Activated naive CD8-positive, alpha-beta T cell treated with anti-CD3 and anti-CD28 coated beads for 36 hours (primary cell): ENCODE results near the gene DDRGK1. TPM values are rescaled to one million over a fixed set of nuclear protein-coding genes. Genes with fewer than 3 reads are reported as not detected.
"Not testable (repeated sequence)": the region's sequence is repeated elsewhere in the genome, so short reads cannot be mapped to it uniquely, and the experiment has no call there.

Experiments
- DNase-seq: peaks from one replicate; pipeline ENCODE4 v3.0.0; 2021
- H3K27ac Mint-ChIP-seq: one replicate; pipeline ENCODE4 v1.8.0; 2022; ENCODE audit warnings: mild to moderate bottlenecking, moderate library complexity, mixed read lengths
- H3K27me3 Mint-ChIP-seq: one replicate; pipeline ENCODE4 v1.8.0; 2022; ENCODE audit warnings: mild to moderate bottlenecking, mixed read lengths
- H3K36me3 Mint-ChIP-seq: one replicate; pipeline ENCODE4 v1.8.0; 2021; ENCODE audit warnings: mild to moderate bottlenecking, mixed read lengths
- H3K4me1 Mint-ChIP-seq: one replicate; pipeline ENCODE4 v1.8.0; 2021; ENCODE audit warnings: mixed read lengths
- H3K4me3 Mint-ChIP-seq: one replicate; pipeline ENCODE4 v1.8.0; 2022; ENCODE audit warnings: mild to moderate bottlenecking, moderate library complexity, mixed read lengths
- H3K9me3 Mint-ChIP-seq: one replicate; pipeline ENCODE4 v1.8.0; 2022; ENCODE audit warnings: mixed read lengths
- total RNA-seq, 2 experiments: library from RNA; stranded (reverse); gene quantifications; one replicate each; pipeline ENCODE4 v1.2.3, GENCODE V29; 2021

Gene DDRGK1
- total RNA-seq, 2 experiments from 2014 or later: 58.8 to 62.0 TPM

DNA sequence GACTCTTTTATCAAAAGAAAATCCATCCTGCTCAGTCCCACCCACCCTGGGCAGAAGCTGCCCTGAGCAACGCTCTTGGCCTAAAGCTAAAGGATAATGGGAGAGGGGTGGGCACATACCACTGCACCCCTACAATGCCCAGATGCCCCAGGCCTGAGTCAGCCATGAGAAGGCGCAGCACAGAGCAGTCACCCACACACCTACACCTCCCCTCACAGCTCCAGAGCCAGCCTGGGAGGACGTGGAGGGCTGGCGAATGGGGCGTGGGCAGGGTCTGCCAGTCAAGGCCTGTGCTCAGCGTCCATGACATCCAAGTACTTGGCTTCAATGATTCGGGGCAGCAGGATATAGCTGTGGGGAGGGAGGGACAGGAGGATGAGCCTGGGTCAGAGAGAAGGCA, 23.0 kb upstream of the DDRGK1 start:
- peaks cover 13% of the 10 kb centered on the region for H3K4me1 Mint-ChIP-seq

GRCh38 chr20:3226864-3227263, 22.4 kb upstream of the DDRGK1 start:
- no peak overlapping the region for H3K27ac Mint-ChIP-seq
- no peaks in the 10 kb centered on the region for H3K27me3 Mint-ChIP-seq
- no peak overlapping the region for H3K4me3 Mint-ChIP-seq
- peaks cover 14% of the 10 kb centered on the region for H3K4me1 Mint-ChIP-seq
- no peaks in the 10 kb centered on the region for H3K36me3 Mint-ChIP-seq
- H3K9me3 Mint-ChIP-seq: no peaks in the 10 kb centered on the region
- DNase-seq: no peak

More for the DNA sequence above, 23.0 kb upstream of the DDRGK1 start:
- H3K9me3 Mint-ChIP-seq: no peaks in the 10 kb centered on the region
- no peak overlapping the region for H3K4me3 Mint-ChIP-seq
- no peaks in the 10 kb centered on the region for H3K27me3 Mint-ChIP-seq
- H3K36me3 Mint-ChIP-seq: no peaks in the 10 kb centered on the region
- H3K27ac Mint-ChIP-seq: no peak overlapping the region
- DNase-seq: no peak

DNA sequence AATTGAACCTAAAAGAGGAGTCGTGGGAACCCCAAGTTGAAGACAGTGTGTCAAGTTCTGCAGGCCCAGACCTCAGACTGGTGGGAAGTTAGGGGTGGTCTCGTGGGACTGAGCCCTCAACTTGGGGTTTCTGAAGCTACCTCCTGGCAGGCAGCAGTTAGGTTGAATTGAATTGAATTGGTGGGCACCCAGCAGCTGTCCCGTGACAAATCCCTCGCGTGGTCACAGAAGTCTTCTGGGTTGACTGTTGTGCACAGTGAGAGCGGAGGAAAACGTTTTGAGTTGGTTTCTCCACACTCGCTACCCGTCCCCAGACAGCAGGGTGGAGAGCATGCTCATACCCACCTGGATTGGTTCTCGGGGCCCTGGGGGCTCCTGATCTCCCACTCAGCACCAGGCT, 21.6 kb upstream of the DDRGK1 start:
- no peak overlapping the region for H3K4me3 Mint-ChIP-seq
- DNase-seq: no peak
- peaks cover 4% of the 10 kb centered on the region for H3K36me3 Mint-ChIP-seq
- no peak overlapping the region for H3K27ac Mint-ChIP-seq
- peaks cover 17% of the 10 kb centered on the region for H3K4me1 Mint-ChIP-seq
- H3K9me3 Mint-ChIP-seq: no peaks in the 10 kb centered on the region
- no peaks in the 10 kb centered on the region for H3K27me3 Mint-ChIP-seq

- Mint-ChIP-seq H3K36me3 (peaks cover 11% of the 10 kb centered on the region), H3K4me3 (no peak overlapping the region)
These were observed 20.4 kb upstream of the DDRGK1 start for GRCh38 chr20:3224681-3225421.

GRCh38 chr20:3223994-3224680, 19.7 kb upstream of the DDRGK1 start:
- Mint-ChIP-seq H3K4me3 (no peak overlapping the region), H3K36me3 (peaks cover 11% of the 10 kb centered on the region), H3K27ac (no peak overlapping the region), H3K9me3 (no peaks in the 10 kb centered on the region), H3K4me1 (peaks cover 17% of the 10 kb centered on the region), H3K27me3 (no peaks in the 10 kb centered on the region)
- DNase-seq: no peak

More at GRCh38 chr20:3224681-3225421, 20.4 kb upstream of the DDRGK1 start:
- H3K9me3 Mint-ChIP-seq: no peaks in the 10 kb centered on the region
- H3K27ac Mint-ChIP-seq: no peak overlapping the region
- DNase-seq: no peak
- no peaks in the 10 kb centered on the region for H3K27me3 Mint-ChIP-seq
- peaks cover 17% of the 10 kb centered on the region for H3K4me1 Mint-ChIP-seq

- Mint-ChIP-seq H3K4me1 (peaks cover 17% of the 10 kb centered on the region), H3K4me3 (no peak overlapping the region), H3K36me3 (peaks cover 11% of the 10 kb centered on the region), H3K9me3 (no peaks in the 10 kb centered on the region), H3K27ac (no peak overlapping the region), H3K27me3 (no peaks in the 10 kb centered on the region)
- DNase-seq: no peak
These were observed 19.1 kb upstream of the DDRGK1 start for GRCh38 chr20:3223651-3223993.

DNA sequence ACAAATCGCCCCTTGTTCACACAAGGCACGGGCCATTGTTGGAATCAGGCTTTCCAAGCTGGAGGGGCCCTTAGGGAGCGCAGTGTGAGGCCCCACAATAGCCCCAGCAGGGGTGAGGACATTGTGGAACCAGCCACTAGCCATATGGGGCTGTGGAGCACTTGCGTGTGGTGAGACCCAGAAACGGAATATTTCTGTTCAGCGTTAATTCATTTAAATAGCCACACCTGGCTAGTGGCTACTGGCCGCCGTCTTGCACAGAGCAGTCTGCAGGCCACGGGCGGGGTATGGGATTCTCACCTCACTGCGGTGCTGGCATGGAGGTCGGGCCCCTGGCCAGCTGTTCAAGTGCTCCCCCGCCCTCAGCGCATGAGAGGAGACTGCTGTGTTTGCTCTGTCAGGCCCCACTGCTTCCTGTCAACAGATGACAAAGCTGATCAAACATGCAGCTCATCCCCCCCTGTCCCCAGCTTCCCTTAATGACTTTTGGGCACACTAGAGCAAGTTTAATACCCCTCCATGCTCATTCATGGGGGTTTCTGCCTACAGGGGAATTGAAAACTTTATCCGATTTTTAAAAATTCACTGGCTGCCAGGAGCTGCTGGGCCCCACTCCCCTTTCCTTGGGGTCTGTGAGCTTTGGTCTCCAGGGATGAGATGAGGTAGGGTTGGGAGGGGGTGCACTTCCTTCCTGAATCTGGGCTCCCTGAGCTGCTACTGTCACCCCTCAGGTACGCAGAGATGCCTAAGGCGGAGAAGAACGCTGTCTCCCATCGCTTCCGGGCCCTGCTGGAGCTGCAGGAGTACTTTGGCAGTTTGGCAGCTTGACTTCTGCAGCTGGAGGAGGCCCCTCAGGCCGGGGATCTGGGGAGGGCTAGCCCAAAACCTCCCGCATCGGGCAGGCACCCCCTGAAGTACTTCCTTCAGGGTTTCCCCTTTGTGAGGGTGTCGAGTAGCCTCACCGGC, 18.4 kb upstream of the DDRGK1 start:
- peaks cover 11% of the 10 kb centered on the region for H3K36me3 Mint-ChIP-seq
- H3K27me3 Mint-ChIP-seq: no peaks in the 10 kb centered on the region
- no peak overlapping the region for H3K4me3 Mint-ChIP-seq
- DNase-seq: peak; percentile 36
- no peaks in the 10 kb centered on the region for H3K9me3 Mint-ChIP-seq
- H3K4me1 Mint-ChIP-seq: peaks cover 17% of the 10 kb centered on the region
- H3K27ac Mint-ChIP-seq: no peak overlapping the region

GRCh38 chr20:3221398-3222226, 17.1 kb upstream of the DDRGK1 start:
- no peak overlapping the region for H3K4me3 Mint-ChIP-seq
- H3K4me1 Mint-ChIP-seq: peaks cover 17% of the 10 kb centered on the region
- DNase-seq: no peak
- no peaks in the 10 kb centered on the region for H3K9me3 Mint-ChIP-seq
- peaks cover 11% of the 10 kb centered on the region for H3K36me3 Mint-ChIP-seq
- H3K27ac Mint-ChIP-seq: no peak overlapping the region
- H3K27me3 Mint-ChIP-seq: no peaks in the 10 kb centered on the region

GRCh38 chr20:3218307-3218988, 14.0 kb upstream of the DDRGK1 start:
- Mint-ChIP-seq H3K27me3 (no peaks in the 10 kb centered on the region), H3K4me1 (peaks cover 14% of the 10 kb centered on the region), H3K36me3 (peaks cover 13% of the 10 kb centered on the region), H3K9me3 (no peaks in the 10 kb centered on the region), H3K4me3 (no peak overlapping the region), H3K27ac (no peak overlapping the region)
- DNase-seq: peak; percentile 84

- H3K27ac Mint-ChIP-seq, DNase-seq, H3K4me3 Mint-ChIP-seq, H3K27me3 Mint-ChIP-seq, H3K36me3 Mint-ChIP-seq, H3K9me3 Mint-ChIP-seq: not testable (repeated sequence)
- H3K4me1 Mint-ChIP-seq: peaks cover 12% of the 10 kb centered on the region
These were observed 11.0 kb upstream of the DDRGK1 start for GRCh38 chr20:3215359-3215917.

- H3K36me3 Mint-ChIP-seq: peaks cover 12% of the 10 kb centered on the region
- H3K27ac Mint-ChIP-seq: no peak overlapping the region
- H3K27me3 Mint-ChIP-seq: no peaks in the 10 kb centered on the region
- H3K4me3 Mint-ChIP-seq: no peak overlapping the region
- no peaks in the 10 kb centered on the region for H3K9me3 Mint-ChIP-seq
- DNase-seq: no peak
- H3K4me1 Mint-ChIP-seq: peaks cover 14% of the 10 kb centered on the region
These were observed 8.7 kb upstream of the DDRGK1 start for GRCh38 chr20:3213226-3213625.

GRCh38 chr20:3210346-3210745, 5.9 kb upstream of the DDRGK1 start:
- peaks cover 14% of the 10 kb centered on the region for H3K4me1 Mint-ChIP-seq
- no peaks in the 10 kb centered on the region for H3K27me3 Mint-ChIP-seq
- H3K9me3 Mint-ChIP-seq: no peaks in the 10 kb centered on the region
- peaks cover 12% of the 10 kb centered on the region for H3K36me3 Mint-ChIP-seq
- DNase-seq: no peak
- peak overlapping the region; percentile 92 for H3K4me3 Mint-ChIP-seq
- peak overlapping the region; percentile 92 for H3K27ac Mint-ChIP-seq

- Mint-ChIP-seq H3K27me3 (no peaks in the 10 kb centered on the region), H3K4me1 (peaks cover 14% of the 10 kb centered on the region), H3K27ac (peak overlapping the region; percentile 92), H3K4me3 (peak overlapping the region; percentile 92), H3K36me3 (peaks cover 12% of the 10 kb centered on the region), H3K9me3 (no peaks in the 10 kb centered on the region)
- no peak for DNase-seq
These were observed 5.5 kb upstream of the DDRGK1 start for GRCh38 chr20:3209946-3210317.
